ENCODE data around the gene NCAPD3.

The NCAPD3 gene, protein sequence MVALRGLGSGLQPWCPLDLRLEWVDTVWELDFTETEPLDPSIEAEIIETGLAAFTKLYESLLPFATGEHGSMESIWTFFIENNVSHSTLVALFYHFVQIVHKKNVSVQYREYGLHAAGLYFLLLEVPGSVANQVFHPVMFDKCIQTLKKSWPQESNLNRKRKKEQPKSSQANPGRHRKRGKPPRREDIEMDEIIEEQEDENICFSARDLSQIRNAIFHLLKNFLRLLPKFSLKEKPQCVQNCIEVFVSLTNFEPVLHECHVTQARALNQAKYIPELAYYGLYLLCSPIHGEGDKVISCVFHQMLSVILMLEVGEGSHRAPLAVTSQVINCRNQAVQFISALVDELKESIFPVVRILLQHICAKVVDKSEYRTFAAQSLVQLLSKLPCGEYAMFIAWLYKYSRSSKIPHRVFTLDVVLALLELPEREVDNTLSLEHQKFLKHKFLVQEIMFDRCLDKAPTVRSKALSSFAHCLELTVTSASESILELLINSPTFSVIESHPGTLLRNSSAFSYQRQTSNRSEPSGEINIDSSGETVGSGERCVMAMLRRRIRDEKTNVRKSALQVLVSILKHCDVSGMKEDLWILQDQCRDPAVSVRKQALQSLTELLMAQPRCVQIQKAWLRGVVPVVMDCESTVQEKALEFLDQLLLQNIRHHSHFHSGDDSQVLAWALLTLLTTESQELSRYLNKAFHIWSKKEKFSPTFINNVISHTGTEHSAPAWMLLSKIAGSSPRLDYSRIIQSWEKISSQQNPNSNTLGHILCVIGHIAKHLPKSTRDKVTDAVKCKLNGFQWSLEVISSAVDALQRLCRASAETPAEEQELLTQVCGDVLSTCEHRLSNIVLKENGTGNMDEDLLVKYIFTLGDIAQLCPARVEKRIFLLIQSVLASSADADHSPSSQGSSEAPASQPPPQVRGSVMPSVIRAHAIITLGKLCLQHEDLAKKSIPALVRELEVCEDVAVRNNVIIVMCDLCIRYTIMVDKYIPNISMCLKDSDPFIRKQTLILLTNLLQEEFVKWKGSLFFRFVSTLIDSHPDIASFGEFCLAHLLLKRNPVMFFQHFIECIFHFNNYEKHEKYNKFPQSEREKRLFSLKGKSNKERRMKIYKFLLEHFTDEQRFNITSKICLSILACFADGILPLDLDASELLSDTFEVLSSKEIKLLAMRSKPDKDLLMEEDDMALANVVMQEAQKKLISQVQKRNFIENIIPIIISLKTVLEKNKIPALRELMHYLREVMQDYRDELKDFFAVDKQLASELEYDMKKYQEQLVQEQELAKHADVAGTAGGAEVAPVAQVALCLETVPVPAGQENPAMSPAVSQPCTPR (N-terminal part only)

DNA sequence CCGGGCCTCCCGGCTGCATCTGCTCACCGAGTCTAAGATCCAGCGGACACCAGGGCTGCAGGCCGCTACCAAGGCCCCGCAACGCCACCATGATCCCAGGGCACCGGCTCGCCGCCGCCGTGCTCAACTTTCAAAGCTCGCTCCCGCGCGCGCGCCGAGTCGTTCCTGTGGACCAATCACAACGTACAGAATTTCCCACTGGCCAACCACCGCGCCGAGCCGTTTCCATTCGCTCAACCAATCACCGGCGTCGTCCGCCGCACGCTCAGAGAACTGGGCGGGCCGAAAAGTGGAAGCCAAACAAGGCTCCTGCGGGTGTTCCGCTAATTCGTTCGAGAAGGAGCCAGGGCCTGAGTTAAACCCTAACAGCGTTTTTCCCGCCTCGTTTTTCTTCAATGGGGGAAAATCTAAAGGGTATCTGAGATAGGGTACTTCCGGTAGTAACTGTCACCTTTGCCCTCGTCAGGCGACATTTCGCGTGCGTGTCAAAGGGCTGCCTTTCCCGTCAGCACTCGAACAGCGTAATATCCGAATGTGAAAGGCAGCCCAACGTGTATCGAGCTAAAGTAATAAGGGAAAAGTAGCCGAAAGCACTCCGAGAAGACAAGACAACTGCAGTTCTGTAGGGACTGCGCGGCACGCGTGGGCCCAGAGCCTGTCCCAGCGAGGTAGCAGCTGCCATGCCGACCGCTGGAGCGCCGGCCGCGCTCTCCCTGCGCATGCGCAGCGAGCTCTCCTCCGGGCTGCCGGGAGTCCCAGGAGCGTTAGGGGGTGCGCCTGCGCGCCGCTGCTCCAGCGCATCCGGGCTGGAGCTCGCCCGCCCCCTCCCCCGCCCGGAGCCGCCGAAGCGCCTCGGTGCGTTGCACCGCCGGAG lies at the start of gene NCAPD3, which contains the start of gene VPS26B:
Gene NCAPD3, minus strand, starts transcription at position 132 of the 874 bp plus-strand sequence. Its CDS starts 41 bp downstream, at position 91.
Gene VPS26B, plus strand, starts transcription at position 836 of the 874 bp plus-strand sequence. CDS start 452 bp downstream, outside the sequence.
- no peaks in the 10 kb centered on the region for H3K9me3 ChIP-seq (replicated peaks in 1 of 11)
- H3K27me3 ChIP-seq = peaks cover 23 to 33% (median 29%) of the 10 kb centered on the region in 11 experiments
- TF ChIP-seq Cebpa-rat (IDR thresholded peaks at IDR 0.05) = no peak
- peak within 1 kb of the TSS; percentile 95 to 99 (median 98) for H3K4me2 ChIP-seq
- peak within 1 kb of the TSS; percentile 78 to 94 (median 87); a peak in 21 of 22 replicates for H3K27ac ChIP-seq
- peak within 1 kb of the TSS; percentile 76 to 91 (median 86) for H3K4me3 ChIP-seq
- H3K9ac ChIP-seq = peak within 1 kb of the TSS; percentile 80 to 92 (median 85)
- H3K4me1 ChIP-seq = peaks cover 48 to 64% (median 60%) of the 10 kb centered on the region in 10 experiments
- peaks cover 35 to 72% (median 57%) of the 10 kb centered on the region in 11 experiments; a peak in 21 of 22 replicates for H4K20me1 ChIP-seq
- peaks cover 9 to 27% (median 20%) of the 10 kb centered on the region in 11 experiments for H3K36me3 ChIP-seq

DNA sequence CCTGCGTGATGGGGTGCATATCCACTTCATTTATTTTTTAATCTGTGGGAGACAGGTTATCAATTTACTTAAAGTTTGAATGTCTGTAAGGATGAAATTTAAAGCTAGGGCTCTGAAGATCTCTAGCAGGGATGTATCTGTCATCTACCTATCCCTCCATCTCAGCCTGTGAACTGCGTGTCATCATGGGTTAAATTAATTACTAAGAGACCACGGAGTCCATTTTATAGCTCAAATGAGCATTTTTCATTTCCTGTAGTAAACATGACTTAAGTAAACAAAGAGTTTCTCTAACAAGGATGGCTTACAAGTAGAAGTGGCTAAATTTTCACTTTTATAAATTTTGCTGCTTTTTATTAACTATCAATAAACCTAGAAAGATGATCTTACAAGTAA lies 49.5 kb upstream of the NCAPD3 start:
- peaks cover 0 to 45% (median 31%) of the 10 kb centered on the region in 11 experiments; a peak in 18 of 22 replicates for H4K20me1 ChIP-seq
- peaks cover 70 to 94% (median 76%) of the 10 kb centered on the region in 11 experiments for H3K27me3 ChIP-seq
- H3K36me3 ChIP-seq = 0 out of 22 replicates have a peak, but pooled peaks cover 0 to under 1% (median 0%) of the 10 kb centered on the region in 11 experiments
- no peak overlapping the region for H3K4me2 ChIP-seq
- no peak overlapping the region for H3K9ac ChIP-seq
- no peak overlapping the region for H3K4me3 ChIP-seq
- peaks cover 2 to 7% (median 3%) of the 10 kb centered on the region in 11 experiments; a peak in 19 of 22 replicates for H3K9me3 ChIP-seq (replicated peaks in 1 of 11)
- no peak for TF ChIP-seq Cebpa-rat (IDR thresholded peaks at IDR 0.05)
- H3K27ac ChIP-seq = no peak overlapping the region
- peaks cover 26 to 50% (median 37%) of the 10 kb centered on the region in 10 experiments for H3K4me1 ChIP-seq

DNA sequence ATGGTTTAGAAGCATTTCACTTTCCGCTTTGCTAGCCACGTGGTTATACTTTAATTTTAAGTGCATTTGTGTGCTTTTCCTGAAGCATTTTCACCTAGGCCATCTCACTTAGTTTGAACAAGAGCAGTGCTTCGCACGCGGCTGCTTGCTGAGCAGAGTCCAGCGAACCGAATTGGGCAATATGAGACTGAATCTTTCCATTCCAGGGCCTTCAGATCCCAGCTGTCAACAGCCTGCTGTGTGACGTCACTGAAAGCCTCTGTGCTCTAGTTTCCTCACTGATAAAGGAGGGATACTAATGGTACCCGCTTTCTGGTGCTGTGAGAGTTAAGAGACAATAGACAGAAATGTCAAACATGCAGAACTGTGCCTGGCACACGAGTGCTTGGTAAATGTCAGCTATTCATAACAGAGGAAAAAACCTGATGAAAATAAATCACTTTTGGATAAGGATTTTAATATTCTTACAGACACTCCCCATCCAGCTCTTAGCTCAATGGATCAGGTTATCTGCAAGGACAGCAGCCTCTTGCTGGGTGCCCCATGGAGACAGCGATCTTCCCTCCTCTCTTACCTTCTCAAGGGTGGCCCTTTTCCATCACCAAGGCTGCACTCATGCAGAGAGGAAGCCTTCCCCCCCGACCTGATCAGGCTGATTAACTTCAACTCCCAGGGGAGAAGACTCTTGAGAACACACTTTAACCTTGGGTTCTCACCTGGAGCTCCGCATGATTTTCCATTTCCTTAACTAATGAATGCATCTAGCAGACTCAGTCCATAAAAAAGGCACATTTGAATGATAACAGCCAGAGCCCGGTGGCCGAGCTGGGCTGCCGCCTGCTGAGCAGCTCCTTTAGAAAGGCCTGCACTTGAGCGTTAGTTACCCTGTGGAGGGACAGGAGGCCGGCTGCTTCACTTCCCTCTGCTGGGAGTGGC lies 48.9 kb upstream of the NCAPD3 start:
- Histone ChIP-seq H3K27ac (no peak overlapping the region), H3K9me3 (replicated peaks in 1 of 11) (0 out of 22 replicates have a peak, but pooled peaks cover 0 to under 1% (median 0%) of the 10 kb centered on the region in 11 experiments), H4K20me1 (peaks cover 0 to 39% (median 28%) of the 10 kb centered on the region in 11 experiments; a peak in 18 of 22 replicates), H3K4me2 (peak overlapping the region in 2 of 11 experiments; percentile 3 to 19; a peak in 1 of 22 replicates), H3K4me1 (peaks cover 32 to 44% (median 39%) of the 10 kb centered on the region in 10 experiments), H3K4me3 (no peak overlapping the region), H3K9ac (no peak overlapping the region), H3K27me3 (peaks cover 63 to 92% (median 72%) of the 10 kb centered on the region in 11 experiments), H3K36me3 (no peaks in the 10 kb centered on the region)
- TF ChIP-seq Cebpa-rat (IDR thresholded peaks at IDR 0.05) = no peak

DNA sequence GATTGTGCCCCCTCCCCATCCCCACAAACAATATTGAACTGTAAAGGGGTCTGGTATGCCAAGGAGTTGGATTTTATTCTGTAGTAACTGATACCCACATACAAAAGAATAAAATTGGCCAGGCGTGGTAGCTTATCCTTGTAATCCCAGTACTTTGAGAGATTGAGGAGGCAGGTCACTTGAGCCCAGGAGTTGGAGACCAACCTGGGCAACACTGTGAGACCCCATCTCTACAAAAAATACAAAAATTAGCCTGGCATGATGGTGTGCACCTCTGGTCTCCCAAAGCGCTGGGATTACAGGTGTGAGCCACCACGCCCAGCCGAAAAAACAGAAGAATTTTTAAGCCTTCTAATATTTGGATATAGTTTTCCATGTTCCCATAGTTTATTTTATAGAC lies 48.2 kb upstream of the NCAPD3 start:
- no peak overlapping the region for H3K9ac ChIP-seq
- no peak overlapping the region for H3K4me2 ChIP-seq
- no peaks in the 10 kb centered on the region for H3K9me3 ChIP-seq (replicated peaks in 1 of 11)
- H3K27ac ChIP-seq = no peak overlapping the region
- H3K36me3 ChIP-seq = no peaks in the 10 kb centered on the region
- peaks cover 56 to 85% (median 65%) of the 10 kb centered on the region in 11 experiments for H3K27me3 ChIP-seq
- no peak overlapping the region for H3K4me3 ChIP-seq
- peaks cover 0 to 33% (median 22%) of the 10 kb centered on the region in 11 experiments; a peak in 18 of 22 replicates for H4K20me1 ChIP-seq
- peaks cover 25 to 41% (median 34%) of the 10 kb centered on the region in 10 experiments for H3K4me1 ChIP-seq
- TF ChIP-seq Cebpa-rat (IDR thresholded peaks at IDR 0.05) = no peak

DNA sequence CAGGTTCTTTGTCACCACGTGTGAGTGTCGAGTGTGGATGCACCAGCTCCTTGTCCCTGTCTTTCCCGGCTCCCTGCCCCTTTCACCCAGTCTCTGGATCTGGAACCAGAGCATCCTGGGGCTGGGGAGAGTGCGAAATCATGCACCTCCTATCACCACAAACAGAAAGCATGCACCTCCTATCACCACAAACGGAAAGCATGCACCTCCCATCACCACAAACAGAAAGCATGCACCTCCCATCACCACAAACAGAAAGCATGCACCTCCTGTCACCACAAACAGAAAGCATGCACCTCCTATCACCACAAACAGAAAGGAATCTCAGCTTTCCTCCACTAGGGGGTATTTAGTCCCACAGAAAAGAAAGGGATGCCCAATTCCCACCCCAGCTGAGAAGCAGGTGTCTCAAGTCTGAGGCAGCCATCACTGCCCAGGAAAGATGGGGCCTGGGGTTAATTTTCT lies 46.5 kb upstream of the NCAPD3 start:
- peak overlapping the region in 9 of 11 experiments; percentile 12 to 49 (median 21); a peak in 12 of 22 replicates for H3K4me2 ChIP-seq
- H3K4me3 ChIP-seq = no peak overlapping the region
- peaks cover 39 to 68% (median 48%) of the 10 kb centered on the region in 11 experiments for H3K27me3 ChIP-seq
- H3K9me3 ChIP-seq (replicated peaks in 1 of 11) = no peaks in the 10 kb centered on the region
- H4K20me1 ChIP-seq = peaks cover 0 to 16% (median 5%) of the 10 kb centered on the region in 11 experiments; a peak in 11 of 22 replicates
- H3K9ac ChIP-seq = no peak overlapping the region
- peaks cover 14 to 42% (median 20%) of the 10 kb centered on the region in 10 experiments; a peak in 17 of 20 replicates for H3K4me1 ChIP-seq
- no peak for TF ChIP-seq Cebpa-rat (IDR thresholded peaks at IDR 0.05)
- no peak overlapping the region for H3K27ac ChIP-seq
- 0 out of 22 replicates have a peak, but pooled peaks cover 0 to under 1% (median 0%) of the 10 kb centered on the region in 11 experiments for H3K36me3 ChIP-seq

DNA sequence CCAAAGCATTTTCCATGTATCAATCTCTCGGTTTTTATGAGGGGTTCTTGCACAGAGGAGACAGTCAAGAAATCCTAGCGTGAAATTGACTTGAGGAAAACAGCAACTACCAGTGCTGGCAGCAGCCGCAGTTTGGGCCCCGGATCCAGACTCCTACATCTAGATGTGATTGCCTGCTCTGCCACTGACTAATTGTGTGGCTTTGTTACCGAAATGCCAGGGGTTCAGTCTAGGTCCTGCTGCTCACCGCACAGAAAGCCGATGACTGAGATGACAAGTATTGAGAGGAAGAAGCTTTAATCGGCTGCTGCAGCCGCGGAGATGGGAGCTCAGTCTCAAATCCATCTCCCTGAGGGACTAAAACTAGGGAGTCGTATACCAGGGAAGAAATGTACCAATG lies 44.2 kb upstream of the NCAPD3 start:
- Histone ChIP-seq H3K36me3 (peaks cover 7 to 21% (median 14%) of the 10 kb centered on the region in 11 experiments), H3K27ac (no peak overlapping the region; a peak in 1 of 22 replicates), H3K9me3 (replicated peaks in 1 of 11) (no peaks in the 10 kb centered on the region), H3K4me2 (peak overlapping the region in 3 of 11 experiments; percentile 25 to 73 (median 60); a peak in 4 of 22 replicates), H3K4me3 (no peak overlapping the region), H3K27me3 (peaks cover 16 to 45% (median 25%) of the 10 kb centered on the region in 11 experiments), H3K4me1 (peaks cover 11 to 48% (median 19%) of the 10 kb centered on the region in 10 experiments; a peak in 16 of 20 replicates), H4K20me1 (peaks cover 0 to 10% (median 0%) of the 10 kb centered on the region in 11 experiments; a peak in 8 of 22 replicates), H3K9ac (no peak overlapping the region)
- no peak for TF ChIP-seq Cebpa-rat (IDR thresholded peaks at IDR 0.05)

All from BLaER1 treated with 17β-estradiol and CSF1 and Interleukin-3, amounts not matched to agents 10 nM and 100 nM (cell line).